ENCODE results near the gene KCTD3.

The KCTD3 gene

GRCh38 chr1:215669806-215670491 lies 102.8 kb downstream of the KCTD3 start:
- H3K4me3 ChIP-seq (replicated peaks; ENCODE audit: insufficient read depth, low read length), result no peak overlapping the region
- no peak for DNase-seq (ENCODE audit: low read depth in 1 of 2, low spot score in 1 of 2)
- TF ChIP-seq POLR2AphosphoS5 (IDR thresholded peaks at IDR 0.05; ENCODE audit: low read depth) (no peak), CTCF (IDR thresholded peaks at IDR 0.05; ENCODE audit: insufficient read depth, low read length) (no peak)

More at GRCh38 chr1:215669806-215670491, 102.8 kb downstream of the KCTD3 start:
- Histone ChIP-seq H3K27me3 (ENCODE audit: insufficient read depth, poor library complexity, severe bottlenecking) (no peaks in the 10 kb centered on the region), H3K27ac (replicated peaks) (no peak overlapping the region)

All from HL-60 (cell line).